Mesenteric fat pad (tissue), 1 donor: ENCODE results near the gene CST1. TPM values are rescaled to one million over a fixed set of nuclear protein-coding genes. Genes with fewer than 3 reads are reported as not detected.

Experiments used
- DNase-seq: peaks from one replicate; pipeline ENCODE4 v3.0.0-alpha.2; 2020; ENCODE audit warnings: low spot score
- total RNA-seq: library from RNA; stranded (reverse); fragmentation: NEBNext Ultra II Directional; extraction: Animal tissue kit (Norgen Biotek cat#: 25700); gene quantifications from one replicate; pipeline ENCODE4 v1.2.1, GENCODE V29; 2021
- donor health status: DM: yes; HTN: yes; CAD: no.

Gene CST1
- total RNA-seq, 1 donor from 2014 or later = not detected

- DNase-seq = no peak
These were observed 40.0 kb downstream of the CST1 start for GRCh38 chr20:23710771-23711170.

GRCh38 chr20:23705895-23706294, 44.8 kb downstream of the CST1 start:
- no peak for DNase-seq

- DNase-seq = no peak
These were observed 48.7 kb downstream of the CST1 start for GRCh38 chr20:23702021-23702420.

- DNase-seq = no peak
These were observed 49.8 kb downstream of the CST1 start for GRCh38 chr20:23700931-23701330.

- no peak for DNase-seq
These were observed 52.8 kb downstream of the CST1 start for GRCh38 chr20:23697947-23698346.

Other genes starting within 250 kb of the CST1 start
- gene CST9L, start 182.5 kb downstream of the CST1 start, total RNA-seq = not detected
- gene CST9, start 145.0 kb downstream of the CST1 start, total RNA-seq = not detected
- gene CST3, start 113.0 kb downstream of the CST1 start, total RNA-seq = 1,237 TPM
- gene CST4, start 61.9 kb downstream of the CST1 start, total RNA-seq = not detected
- not detected for gene CST2, start 75.8 kb upstream of the CST1 start, total RNA-seq
- not detected for gene CST5, start 128.8 kb upstream of the CST1 start, total RNA-seq
- not detected for gene GGTLC1, start 237.8 kb upstream of the CST1 start, total RNA-seq